Middle frontal gyrus (tissue), 1 donor: ENCODE data around the gene OR51A7.
"Not testable (repeated sequence)": the region's sequence is repeated elsewhere in the genome, so short reads cannot be mapped to it uniquely, and the experiment has no call there.

ENCODE experiments used
- DNase-seq: peaks from one replicate; pipeline ENCODE4 v3.0.0-alpha.2; 2015; ENCODE audit warnings: low spot score; ENCODE audit errors: extremely low spot score

The OR51A7 gene

DNA sequence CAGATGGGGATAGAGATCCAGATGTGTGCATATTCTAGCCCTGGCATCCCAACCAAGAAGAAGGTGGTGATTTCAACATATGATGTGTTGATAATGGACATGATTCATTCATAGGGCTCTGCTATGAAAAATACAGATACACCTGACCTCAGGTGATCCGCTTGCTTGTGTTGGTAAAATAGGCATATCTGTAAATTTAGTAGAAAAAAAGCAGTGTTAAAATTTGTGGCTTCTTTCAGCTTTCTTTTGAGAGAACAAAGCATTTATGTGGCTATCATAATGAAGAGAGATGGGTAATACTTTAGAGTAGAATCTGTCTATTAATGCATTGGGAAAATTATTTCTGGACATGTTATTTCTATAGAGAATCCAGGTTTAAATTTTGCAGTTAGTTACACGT is 52.0 kb downstream of the OR51A7 start, which contains the start of gene OR51A2:
OR51A2 (minus strand) TSS at position 101 of the 400 bp plus-strand sequence; CDS start at position 101, 0 bp downstream.
- DNase-seq = not testable (repeated sequence)

DNA sequence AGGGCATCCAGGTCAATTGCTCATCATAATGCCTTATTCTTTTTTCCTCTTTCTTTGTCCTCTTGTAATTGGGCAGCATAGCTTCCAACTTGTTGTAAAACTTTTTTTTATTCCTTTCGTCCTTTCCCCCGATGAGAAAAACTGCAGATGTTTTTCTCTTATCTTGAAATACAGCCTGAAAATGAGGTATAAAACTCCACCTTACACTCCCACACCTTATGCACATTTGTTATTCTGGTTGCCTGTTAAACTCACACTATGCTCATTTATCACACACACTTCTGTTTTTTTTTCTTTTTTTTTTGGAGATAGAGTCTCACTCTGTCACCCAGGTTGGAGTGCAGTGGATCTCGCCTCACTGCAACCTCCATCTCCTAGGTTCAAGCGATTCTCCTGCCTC is 53.8 kb downstream of the OR51A7 start:
- no peak for DNase-seq
